ENCODE data around the gene ARHGAP28.

Gene ARHGAP28

GRCh38 chr18:6873040-6873751, 143.7 kb downstream of the ARHGAP28 start:
- Histone ChIP-seq H3K27me3 (ENCODE audit: insufficient read depth, low read length) (no peaks in the 10 kb centered on the region), H3K4me1 (ENCODE audit: insufficient read depth, low read length) (peaks cover 10% of the 10 kb centered on the region), H3K27ac (ENCODE audit: low read depth, low read length) (no peak overlapping the region), H3K9me3 (ENCODE audit: insufficient read depth, low read depth, low read length) (no peaks in the 10 kb centered on the region), H3K4me3 (ENCODE audit: low read length) (no peak overlapping the region), H3K9ac (ENCODE audit: low read depth, low read length) (no peak overlapping the region), H3K36me3 (ENCODE audit: insufficient read depth, low read length) (peaks cover 10% of the 10 kb centered on the region; the same call in 1 of the 2 replicates)
- 92% methylated on average over 5 of the region's 6 CpGs for WGBS

- Histone ChIP-seq H3K4me3 (ENCODE audit: low read length) (no peak overlapping the region), H3K9ac (ENCODE audit: low read depth, low read length) (no peak overlapping the region), H3K9me3 (ENCODE audit: insufficient read depth, low read depth, low read length) (no peaks in the 10 kb centered on the region), H3K4me1 (ENCODE audit: insufficient read depth, low read length) (peaks cover 19% of the 10 kb centered on the region), H3K36me3 (ENCODE audit: insufficient read depth, low read length) (peaks cover 10% of the 10 kb centered on the region; the same call in 1 of the 2 replicates), H3K27ac (ENCODE audit: low read depth, low read length) (no peak overlapping the region), H3K27me3 (ENCODE audit: insufficient read depth, low read length) (no peaks in the 10 kb centered on the region)
- WGBS, result 86% methylated on average over 1 of the region's 1 CpG
Measured at GRCh38 chr18:6874315-6874714, 144.8 kb downstream of the ARHGAP28 start.

- WGBS, result 98% methylated on average over 4 of the region's 6 CpGs
- Histone ChIP-seq H3K4me1 (ENCODE audit: insufficient read depth, low read length) (peaks cover 26% of the 10 kb centered on the region), H3K4me3 (ENCODE audit: low read length) (no peak overlapping the region), H3K9me3 (ENCODE audit: insufficient read depth, low read depth, low read length) (no peaks in the 10 kb centered on the region), H3K9ac (ENCODE audit: low read depth, low read length) (no peak overlapping the region), H3K27ac (ENCODE audit: low read depth, low read length) (no peak overlapping the region), H3K36me3 (ENCODE audit: insufficient read depth, low read length) (peaks cover 10% of the 10 kb centered on the region; the same call in 1 of the 2 replicates), H3K27me3 (ENCODE audit: insufficient read depth, low read length) (no peaks in the 10 kb centered on the region)
Measured at GRCh38 chr18:6875749-6876148, 146.2 kb downstream of the ARHGAP28 start.

- Histone ChIP-seq H3K36me3 (ENCODE audit: insufficient read depth, low read length) (peaks cover 3% of the 10 kb centered on the region; the same call in 1 of the 2 replicates), H3K9me3 (ENCODE audit: insufficient read depth, low read depth, low read length) (no peaks in the 10 kb centered on the region), H3K9ac (ENCODE audit: low read depth, low read length) (no peak overlapping the region), H3K27me3 (ENCODE audit: insufficient read depth, low read length) (no peaks in the 10 kb centered on the region), H3K27ac (ENCODE audit: low read depth, low read length) (no peak overlapping the region), H3K4me1 (ENCODE audit: insufficient read depth, low read length) (peaks cover 31% of the 10 kb centered on the region), H3K4me3 (ENCODE audit: low read length) (no peak overlapping the region)
- WGBS, result 89% methylated on average over 2 of the region's 2 CpGs
Measured at GRCh38 chr18:6876641-6877041, 147.1 kb downstream of the ARHGAP28 start.

- peaks cover 31% of the 10 kb centered on the region for H3K4me1 ChIP-seq (ENCODE audit: insufficient read depth, low read length)
- no peak overlapping the region for H3K9ac ChIP-seq (ENCODE audit: low read depth, low read length)
- H3K36me3 ChIP-seq (ENCODE audit: insufficient read depth, low read length), result peaks cover 3% of the 10 kb centered on the region; the same call in 1 of the 2 replicates
- H3K9me3 ChIP-seq (ENCODE audit: insufficient read depth, low read depth, low read length), result no peaks in the 10 kb centered on the region
- H3K4me3 ChIP-seq (ENCODE audit: low read length), result no peak overlapping the region
- no peaks in the 10 kb centered on the region for H3K27me3 ChIP-seq (ENCODE audit: insufficient read depth, low read length)
- H3K27ac ChIP-seq (ENCODE audit: low read depth, low read length), result no peak overlapping the region
- 90% methylated on average over 14 of the region's 14 CpGs for whole genome bisulfite sequencing
Measured at GRCh38 chr18:6877288-6877687, 147.8 kb downstream of the ARHGAP28 start.

- H3K27ac ChIP-seq (ENCODE audit: low read depth, low read length), result no peak overlapping the region
- no peaks in the 10 kb centered on the region for H3K9me3 ChIP-seq (ENCODE audit: insufficient read depth, low read depth, low read length)
- H3K36me3 ChIP-seq (ENCODE audit: insufficient read depth, low read length), result peaks cover 3% of the 10 kb centered on the region; the same call in 1 of the 2 replicates
- H3K4me1 ChIP-seq (ENCODE audit: insufficient read depth, low read length), result peaks cover 28% of the 10 kb centered on the region
- WGBS, result 80% methylated on average over 11 of the region's 11 CpGs
- H3K9ac ChIP-seq (ENCODE audit: low read depth, low read length), result no peak overlapping the region
- no peak overlapping the region for H3K4me3 ChIP-seq (ENCODE audit: low read length)
- no peaks in the 10 kb centered on the region for H3K27me3 ChIP-seq (ENCODE audit: insufficient read depth, low read length)
Measured at GRCh38 chr18:6878556-6879297, 149.2 kb downstream of the ARHGAP28 start.

- 70% methylated on average over 14 of the region's 14 CpGs for WGBS
- Histone ChIP-seq H3K9ac (ENCODE audit: low read depth, low read length) (no peak overlapping the region), H3K27ac (ENCODE audit: low read depth, low read length) (peak overlapping the region; percentile 41; the same call in 1 of the 2 replicates)
Measured at GRCh38 chr18:6879508-6880195, 150.1 kb downstream of the ARHGAP28 start.

GRCh38 chr18:6881034-6881820, 151.7 kb downstream of the ARHGAP28 start:
- 90% methylated on average over 6 of the region's 6 CpGs for WGBS
- H3K9me3 ChIP-seq (ENCODE audit: insufficient read depth, low read depth, low read length), result no peaks in the 10 kb centered on the region

More at GRCh38 chr18:6879508-6880195, 150.1 kb downstream of the ARHGAP28 start:
- no peak overlapping the region for H3K4me3 ChIP-seq (ENCODE audit: low read length)
- H3K9me3 ChIP-seq (ENCODE audit: insufficient read depth, low read depth, low read length), result no peaks in the 10 kb centered on the region
- peaks cover 28% of the 10 kb centered on the region for H3K4me1 ChIP-seq (ENCODE audit: insufficient read depth, low read length)
- H3K27me3 ChIP-seq (ENCODE audit: insufficient read depth, low read length), result no peaks in the 10 kb centered on the region
- H3K36me3 ChIP-seq (ENCODE audit: insufficient read depth, low read length), result no peaks in the 10 kb centered on the region; the same call in 1 of the 2 replicates

GRCh38 chr18:6882401-6882800, 152.9 kb downstream of the ARHGAP28 start:
- no peaks in the 10 kb centered on the region for H3K9me3 ChIP-seq (ENCODE audit: insufficient read depth, low read depth, low read length)
- no peak overlapping the region for H3K9ac ChIP-seq (ENCODE audit: low read depth, low read length)
- H3K27me3 ChIP-seq (ENCODE audit: insufficient read depth, low read length), result no peaks in the 10 kb centered on the region
- no peak overlapping the region for H3K27ac ChIP-seq (ENCODE audit: low read depth, low read length)
- WGBS, result 100% methylated on average over 2 of the region's 2 CpGs
- H3K36me3 ChIP-seq (ENCODE audit: insufficient read depth, low read length), result no peaks in the 10 kb centered on the region; the same call in 1 of the 2 replicates
- H3K4me1 ChIP-seq (ENCODE audit: insufficient read depth, low read length), result peaks cover 32% of the 10 kb centered on the region
- H3K4me3 ChIP-seq (ENCODE audit: low read length), result no peak overlapping the region

More at GRCh38 chr18:6881034-6881820, 151.7 kb downstream of the ARHGAP28 start:
- H3K4me3 ChIP-seq (ENCODE audit: low read length), result no peak overlapping the region
- no peaks in the 10 kb centered on the region; the same call in 1 of the 2 replicates for H3K36me3 ChIP-seq (ENCODE audit: insufficient read depth, low read length)
- H3K4me1 ChIP-seq (ENCODE audit: insufficient read depth, low read length), result peaks cover 32% of the 10 kb centered on the region
- H3K9ac ChIP-seq (ENCODE audit: low read depth, low read length), result no peak overlapping the region
- no peak overlapping the region for H3K27ac ChIP-seq (ENCODE audit: low read depth, low read length)
- H3K27me3 ChIP-seq (ENCODE audit: insufficient read depth, low read length), result no peaks in the 10 kb centered on the region

- H3K9ac ChIP-seq (ENCODE audit: low read depth, low read length), result no peak overlapping the region
- no peak overlapping the region for H3K4me3 ChIP-seq (ENCODE audit: low read length)
- no peaks in the 10 kb centered on the region for H3K27me3 ChIP-seq (ENCODE audit: insufficient read depth, low read length)
- peaks cover 10% of the 10 kb centered on the region for H3K36me3 ChIP-seq (ENCODE audit: insufficient read depth, low read length)
- H3K4me1 ChIP-seq (ENCODE audit: insufficient read depth, low read length), result peaks cover 16% of the 10 kb centered on the region
- no peaks in the 10 kb centered on the region for H3K9me3 ChIP-seq (ENCODE audit: insufficient read depth, low read depth, low read length)
- 89% methylated on average over 8 of the region's 8 CpGs for WGBS
- H3K27ac ChIP-seq (ENCODE audit: low read depth, low read length), result no peak overlapping the region
Measured at GRCh38 chr18:6885006-6885481, 155.5 kb downstream of the ARHGAP28 start.

Measured in HUES64 (cell line).